ENCODE measurements around the gene RELN. TPM values are rescaled to one million over a fixed set of nuclear protein-coding genes. Genes with fewer than 3 reads are reported as not detected.

RELN gene
- total and polyA plus RNA-seq, 2 of the 13 experiments (the other 11 are each of a cell fraction or from before 2014, with no cell fraction given): 315 to 332 TPM

GRCh38 chr7:103871473-103871872 lies 118.0 kb downstream of the RELN start:
- CTCF ChIA-PET (ENCODE audit: low intra/inter-chr PET ratio, low total read pairs): no interaction called here
- H3K36me3 ChIP-seq (replicated peaks in 1 of 2; ENCODE audit: control insufficient read depth in 1 of 2, insufficient read depth in 2 of 2, low read length in 2 of 2): no peaks in the 10 kb centered on the region
- TF ChIP-seq FOXC1 (CRISPR knock-in tag; IDR thresholded peaks at IDR 0.05; ENCODE audit: borderline replicate concordance): no peak
- no peak for TF ChIP-seq NAIF1 (CRISPR knock-in tag; IDR thresholded peaks at IDR 0.05; ENCODE audit: borderline replicate concordance)
- TF ChIP-seq ZNF329 (CRISPR knock-in tag; IDR thresholded peaks at IDR 0.05; ENCODE audit: low read depth): no peak
- TF ChIP-seq MAFK (conservative IDR thresholded peaks at IDR 0.05 in 1 of 2, IDR thresholded peaks at IDR 0.05 in 1 of 2; ENCODE audit: low read length in 2 of 2): peak; percentile 22 to 59; a peak in 2 of 4 replicates
- TF ChIP-seq ATF4 (CRISPR knock-in tag; IDR thresholded peaks at IDR 0.05): no peak
- no peak for TF ChIP-seq HOXA3 (CRISPR knock-in tag; IDR thresholded peaks at IDR 0.05)
- no peak for TF ChIP-seq ZNF83 (CRISPR knock-in tag; IDR thresholded peaks at IDR 0.05; ENCODE audit: borderline replicate concordance)
- no peak for TF ChIP-seq ZSCAN29 (CRISPR knock-in tag; conservative IDR thresholded peaks at IDR 0.05)
- TF ChIP-seq TCF12 (IDR thresholded peaks at IDR 0.05): no peak
- no peak for TF ChIP-seq TCF12 (CRISPR knock-in tag; IDR thresholded peaks at IDR 0.05)
- TF ChIP-seq HHEX (CRISPR knock-in tag; IDR thresholded peaks at IDR 0.05): no peak
- no peak for TF ChIP-seq HOXD1 (CRISPR knock-in tag; IDR thresholded peaks at IDR 0.05)
- no peak for TF ChIP-seq PAX8 (CRISPR knock-in tag; IDR thresholded peaks at IDR 0.05; ENCODE audit: borderline replicate concordance)
- no peak for TF ChIP-seq ZUFSP (CRISPR knock-in tag; IDR thresholded peaks at IDR 0.05; ENCODE audit: borderline replicate concordance)
- TF ChIP-seq ZGPAT (CRISPR knock-in tag; IDR thresholded peaks at IDR 0.05): no peak
- TF ChIP-seq AKAP8 (CRISPR knock-in tag; IDR thresholded peaks at IDR 0.05): no peak
- TF ChIP-seq SNAPC4 (CRISPR knock-in tag; IDR thresholded peaks at IDR 0.05): no peak

More at GRCh38 chr7:103871473-103871872, 118.0 kb downstream of the RELN start:
- H3K27me3 ChIP-seq (ENCODE audit: control insufficient read depth in 1 of 2, insufficient read depth in 2 of 2, low read length in 2 of 2): no peaks in the 10 kb centered on the region
- H3K4me2 ChIP-seq (ENCODE audit: low read depth, low read length): no peak overlapping the region
- H3K4me1 ChIP-seq (ENCODE audit: insufficient read depth, low read length): peaks cover 21% of the 10 kb centered on the region
- POLR2A ChIA-PET: no interaction called here
- H3K79me2 ChIP-seq (ENCODE audit: insufficient read depth, low read length): peaks cover 6% of the 10 kb centered on the region
- WGBS (ENCODE audit: low lambda C conversion rate): 78% methylated on average over 2 of the region's 2 CpGs
- FAIRE-seq: no peak
- no TSS peak for BruUV-seq (replicated peaks)
- in situ Hi-C loops (cut with HindIII; ENCODE audit: extremely low pct_ligation_motif_present, low pct_unique_long_range_greater_than_20kb): no loop called here
- intact Hi-C loops (cut with micrococcal nuclease; ENCODE audit: unreplicated experiment): no loop called here
- no peak for ATAC-seq
- H2AFZ ChIP-seq (ENCODE audit: low read length): no peak overlapping the region
- DNase-seq (ENCODE audit: low spot score): no peak
- no peaks in the 10 kb centered on the region for H3K9me3 ChIP-seq (ENCODE audit: low read length)
- H3K4me3 ChIP-seq (replicated peaks in 1 of 3; ENCODE audit: insufficient read depth in 1 of 3, low read depth in 2 of 3, low read length in 3 of 3): no peak overlapping the region
- no peak overlapping the region for H3K27ac ChIP-seq (ENCODE audit: extremely low read length, insufficient read depth, low read length)
- H4K20me1 ChIP-seq (ENCODE audit: insufficient read depth, low read length): peaks cover 7% of the 10 kb centered on the region
- no peak overlapping the region for H3K9ac ChIP-seq (ENCODE audit: insufficient read depth, low read depth, low read length)
